ENCODE measurements around the gene GCHFR. TPM values are rescaled to one million over a fixed set of nuclear protein-coding genes. Genes with fewer than 3 reads are reported as not detected.

Gene GCHFR
- total RNA-seq, 1 experiment from 2014 or later = 7.1 TPM

DNA sequence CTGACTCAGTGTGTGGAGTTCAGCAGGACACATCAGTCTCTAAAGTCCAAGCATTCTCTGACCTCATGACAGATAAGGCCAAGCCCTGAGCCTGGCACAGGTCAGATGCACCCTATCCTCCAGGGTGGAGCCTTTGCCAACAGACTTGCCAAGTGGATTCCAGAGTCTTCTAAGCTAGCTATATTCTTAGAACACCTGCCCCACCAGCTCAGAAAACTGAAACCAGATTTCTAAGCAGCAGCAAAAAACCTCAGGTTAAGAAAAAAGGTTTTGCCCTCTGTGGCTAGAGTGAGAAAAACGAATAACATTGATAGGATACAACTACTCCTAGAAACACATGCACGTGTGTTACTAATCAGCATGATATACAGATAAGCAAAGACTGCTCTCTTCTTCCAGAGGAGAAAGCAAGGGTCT lies 20.4 kb upstream of the GCHFR start:
- no peak for DNase-seq (ENCODE audit: low spot score)
- Histone ChIP-seq H3K9me3 (ENCODE audit: low read depth, low read length, poor library complexity, severe bottlenecking) (no peaks in the 10 kb centered on the region), H3K27me3 (replicated peaks; ENCODE audit: insufficient read depth, low read depth, low read length, poor library complexity) (no peaks in the 10 kb centered on the region), H3K4me1 (ENCODE audit: insufficient read depth, low read length, poor library complexity, severe bottlenecking) (peaks cover 19% of the 10 kb centered on the region), H3K36me3 (ENCODE audit: insufficient read depth, low read length, poor library complexity, severe bottlenecking) (peaks cover 45% of the 10 kb centered on the region), H3K4me3 (ENCODE audit: low read depth, low read length, poor library complexity, severe bottlenecking) (no peak overlapping the region), H3K27ac (ENCODE audit: low read depth, low read length, poor library complexity, severe bottlenecking) (no peak overlapping the region)
- POLR2A ChIA-PET (ENCODE audit: low non-redundant PET) = no interaction called here
- CTCF ChIA-PET = interaction anchor here (0.8 to 1.2 kb wide), 2 partner anchors 114 to 478 kb away, joined by 4 to 7 read pairs; no protein-coding TSS in a partner anchor
- intact Hi-C loops (cut with micrococcal nuclease; ENCODE audit: unreplicated experiment) = no loop called here
- TF ChIP-seq, protein P1, sequence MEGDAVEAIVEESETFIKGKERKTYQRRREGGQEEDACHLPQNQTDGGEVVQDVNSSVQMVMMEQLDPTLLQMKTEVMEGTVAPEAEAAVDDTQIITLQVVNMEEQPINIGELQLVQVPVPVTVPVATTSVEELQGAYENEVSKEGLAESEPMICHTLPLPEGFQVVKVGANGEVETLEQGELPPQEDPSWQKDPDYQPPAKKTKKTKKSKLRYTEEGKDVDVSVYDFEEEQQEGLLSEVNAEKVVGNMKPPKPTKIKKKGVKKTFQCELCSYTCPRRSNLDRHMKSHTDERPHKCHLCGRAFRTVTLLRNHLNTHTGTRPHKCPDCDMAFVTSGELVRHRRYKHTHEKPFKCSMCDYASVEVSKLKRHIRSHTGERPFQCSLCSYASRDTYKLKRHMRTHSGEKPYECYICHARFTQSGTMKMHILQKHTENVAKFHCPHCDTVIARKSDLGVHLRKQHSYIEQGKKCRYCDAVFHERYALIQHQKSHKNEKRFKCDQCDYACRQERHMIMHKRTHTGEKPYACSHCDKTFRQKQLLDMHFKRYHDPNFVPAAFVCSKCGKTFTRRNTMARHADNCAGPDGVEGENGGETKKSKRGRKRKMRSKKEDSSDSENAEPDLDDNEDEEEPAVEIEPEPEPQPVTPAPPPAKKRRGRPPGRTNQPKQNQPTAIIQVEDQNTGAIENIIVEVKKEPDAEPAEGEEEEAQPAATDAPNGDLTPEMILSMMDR (conservative IDR thresholded peaks at IDR 0.05; ENCODE audit: low read depth, low read length) = no peak
- TF ChIP-seq EZH2 (IDR thresholded peaks at IDR 0.05; ENCODE audit: borderline replicate concordance, low read depth, low read length, poor library complexity, severe bottlenecking) = no peak
- no TSS peak for BruUV-seq (replicated peaks)

DNA sequence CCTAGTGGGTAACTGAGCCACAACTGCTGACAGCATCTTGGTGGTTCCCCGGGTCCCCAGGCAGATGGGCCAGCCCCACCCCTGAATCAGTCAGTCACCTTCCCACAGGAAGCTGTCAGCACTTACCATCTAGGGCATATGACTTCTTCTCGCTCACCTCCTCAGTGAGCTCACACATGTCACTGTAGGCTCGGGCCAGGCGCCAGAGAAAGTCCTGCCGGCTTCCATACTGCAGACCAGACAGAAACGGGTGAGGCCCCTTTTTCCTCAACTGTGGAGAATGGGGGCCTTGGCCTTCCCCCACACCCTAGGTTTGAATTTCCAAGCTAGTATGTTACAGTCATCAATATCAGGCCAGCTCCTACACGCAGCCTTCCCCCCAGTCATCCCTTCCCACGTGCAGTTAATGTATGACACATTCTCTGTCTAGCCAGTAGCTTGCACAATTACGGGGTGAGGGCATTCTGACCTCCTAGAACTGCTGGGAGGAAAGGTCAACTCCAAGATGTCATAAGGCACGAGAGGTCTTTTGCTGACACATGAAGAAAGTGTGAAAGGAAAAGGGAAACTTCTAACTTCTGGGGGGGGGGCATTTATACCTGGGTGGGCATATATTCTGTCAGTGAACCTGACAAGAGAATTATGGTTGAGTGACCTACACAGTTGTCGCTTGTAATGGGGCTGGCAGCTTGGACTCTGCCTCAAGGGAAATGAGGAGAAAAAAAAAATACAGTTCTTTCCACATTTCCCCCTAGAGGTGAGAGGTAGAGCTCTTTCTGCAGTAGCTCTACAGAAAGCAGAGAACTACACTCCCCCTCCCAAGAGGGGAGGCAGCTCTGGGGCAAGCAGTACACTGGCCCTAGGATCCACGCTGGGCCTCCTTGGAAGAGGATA lies 19.7 kb upstream of the GCHFR start:
- TF ChIP-seq, protein P1 (conservative IDR thresholded peaks at IDR 0.05; ENCODE audit: low read depth, low read length) = no peak
- no peak for TF ChIP-seq EZH2 (IDR thresholded peaks at IDR 0.05; ENCODE audit: borderline replicate concordance, low read depth, low read length, poor library complexity, severe bottlenecking)
- ChIA-PET CTCF (interaction anchor here (0.8 to 1.2 kb wide), 3 partner anchors 114 to 479 kb away, joined by 4 to 7 read pairs (median 5); partner anchors contain the start of gene VPS18), POLR2A (ENCODE audit: low non-redundant PET) (no interaction called here)
- Histone ChIP-seq H3K9me3 (ENCODE audit: low read depth, low read length, poor library complexity, severe bottlenecking) (no peaks in the 10 kb centered on the region), H3K27me3 (replicated peaks; ENCODE audit: insufficient read depth, low read depth, low read length, poor library complexity) (no peaks in the 10 kb centered on the region), H3K27ac (ENCODE audit: low read depth, low read length, poor library complexity, severe bottlenecking) (no peak overlapping the region), H3K4me1 (ENCODE audit: insufficient read depth, low read length, poor library complexity, severe bottlenecking) (peaks cover 19% of the 10 kb centered on the region), H3K36me3 (ENCODE audit: insufficient read depth, low read length, poor library complexity, severe bottlenecking) (peaks cover 38% of the 10 kb centered on the region), H3K4me3 (ENCODE audit: low read depth, low read length, poor library complexity, severe bottlenecking) (no peak overlapping the region)
- DNase-seq (ENCODE audit: low spot score) = no peak
- intact Hi-C loops (cut with micrococcal nuclease; ENCODE audit: unreplicated experiment) = no loop called here
- no TSS peak for BruUV-seq (replicated peaks)

DNA sequence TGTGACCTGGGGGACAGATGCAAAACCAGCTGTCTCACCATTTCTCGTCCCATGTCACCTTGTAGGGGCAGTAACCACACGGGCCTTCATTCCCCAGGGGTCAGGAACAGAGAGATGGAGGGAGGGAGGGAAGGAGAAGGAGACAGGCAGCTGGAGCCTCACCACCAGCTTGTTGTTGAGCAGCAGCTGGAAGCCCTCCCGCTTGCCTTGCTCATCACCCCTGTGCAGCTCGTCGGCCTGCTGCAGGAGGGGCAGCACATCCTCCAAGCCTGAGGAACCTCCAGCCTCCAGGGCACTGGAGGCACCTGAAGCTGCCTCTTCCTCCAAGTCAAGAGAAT lies 19.1 kb upstream of the GCHFR start:
- Histone ChIP-seq H3K27me3 (replicated peaks; ENCODE audit: insufficient read depth, low read depth, low read length, poor library complexity) (no peaks in the 10 kb centered on the region), H3K9me3 (ENCODE audit: low read depth, low read length, poor library complexity, severe bottlenecking) (no peaks in the 10 kb centered on the region), H3K4me3 (ENCODE audit: low read depth, low read length, poor library complexity, severe bottlenecking) (no peak overlapping the region), H3K27ac (ENCODE audit: low read depth, low read length, poor library complexity, severe bottlenecking) (no peak overlapping the region), H3K36me3 (ENCODE audit: insufficient read depth, low read length, poor library complexity, severe bottlenecking) (peaks cover 35% of the 10 kb centered on the region), H3K4me1 (ENCODE audit: insufficient read depth, low read length, poor library complexity, severe bottlenecking) (peaks cover 19% of the 10 kb centered on the region)
- intact Hi-C loops (cut with micrococcal nuclease; ENCODE audit: unreplicated experiment) = no loop called here
- no peak for TF ChIP-seq EZH2 (IDR thresholded peaks at IDR 0.05; ENCODE audit: borderline replicate concordance, low read depth, low read length, poor library complexity, severe bottlenecking)
- TF ChIP-seq, protein P1 (conservative IDR thresholded peaks at IDR 0.05; ENCODE audit: low read depth, low read length) = no peak
- no TSS peak for BruUV-seq (replicated peaks)
- DNase-seq (ENCODE audit: low spot score) = no peak
- CTCF ChIA-PET = interaction anchor here (1.2 kb wide), 1 partner anchor 149 kb away, joined by 5 read pairs; the partner anchor contains the start of gene VPS18
- POLR2A ChIA-PET (ENCODE audit: low non-redundant PET) = no interaction called here
